B cell (primary cell): Measurements from ENCODE around the gene IGSF9B. TPM values are rescaled to one million over a fixed set of nuclear protein-coding genes. Genes with fewer than 3 reads are reported as not detected.

Source experiments
- ATAC-seq: fragments of 200-7000 bp; cut with Tn5 transposase; one replicate; pipeline ENCODE4 v1.10.0; 2021; ENCODE audit warnings: low read depth, mild to moderate bottlenecking, moderate number of reproducible peaks, moderate library complexity
- CTCF ChIA-PET: fragments of 350-600 bp; sonication (Branson Sonifier 250); formaldehyde crosslinking; loops from one replicate; lab custom pipeline; 2021; ENCODE audit warnings: antibody characterized with exemption, inconsistent platforms; lab: Charles Lee
- POLR2A ChIA-PET: fragments of 350-600 bp; sonication (Branson Sonifier 250); formaldehyde crosslinking; loops from one replicate; lab custom pipeline; 2021; ENCODE audit warnings: antibody characterized with exemption; lab: Charles Lee
- DNase-seq: peaks from one replicate; pipeline ENCODE4 v3.0.0; 2013
- H2AFZ ChIP-seq: 2 replicates; pipeline ENCODE4 v1.6.1; 2012; ENCODE audit warnings: mild to moderate bottlenecking, low read depth, low read length; ENCODE audit not compliant: insufficient read depth, poor library complexity, severe bottlenecking
- H3K27ac ChIP-seq, 2 donors: 1 replicate in 1 of 2; 2 replicates in 1 of 2; pipeline ENCODE4 v1.5.1; 2012 to 2013; ENCODE audit warnings: low read length in 2 of 2, mild to moderate bottlenecking in 2 of 2, moderate library complexity in 1 of 2
- H3K27me3 ChIP-seq, 4 experiments: fragments of 200-600 bp in 1 of 4; sonication (generic) in 1 of 4; replicated peaks in 1 of 4; 1 replicate in 2 of 4; 2 replicates in 2 of 4; pipeline versions ENCODE4 v1.6.1 to v1.7.0; 2013 to 2016; ENCODE audit warnings: low read length in 3 of 4, mild to moderate bottlenecking in 2 of 4, mixed read lengths in 1 of 4, moderate library complexity in 1 of 4; ENCODE audit not compliant: insufficient read depth in 4 of 4, control insufficient read depth in 3 of 4; ENCODE audit errors: control extremely low read depth in 1 of 4
- H3K36me3 ChIP-seq, 2 experiments: replicated peaks in 1 of 2; 1 replicate in 1 of 2; 2 replicates in 1 of 2; pipeline versions ENCODE4 v1.6.1 to v1.7.1; 2013; ENCODE audit warnings: low read length in 1 of 2; ENCODE audit not compliant: insufficient read depth in 2 of 2, control insufficient read depth in 1 of 2; ENCODE audit errors: control extremely low read depth in 1 of 2, extremely low read depth in 1 of 2
- H3K4me1 ChIP-seq, 2 donors: fragments of 200-600 bp in 1 of 2; sonication (generic) in 1 of 2; 1 replicate in 1 of 2; 2 replicates in 1 of 2; pipeline versions ENCODE4 v1.5.1 to v1.6.1; 2013 to 2017; ENCODE audit warnings: low read length in 2 of 2; ENCODE audit not compliant: control insufficient read depth in 2 of 2, insufficient read depth in 2 of 2
- H3K4me2 ChIP-seq: replicated peaks from 2 replicates; pipeline ENCODE3; 2012; ENCODE audit warnings: mild to moderate bottlenecking, low read depth, low read length; ENCODE audit not compliant: poor library complexity, severe bottlenecking
- H3K4me3 ChIP-seq, 5 experiments: fragments of 200-600 bp in 1 of 5; sonication (generic) in 1 of 5; 1 replicate in 3 of 5; 2 replicates in 2 of 5; pipeline versions ENCODE4 v1.5.1 to v1.7.0; 2011 to 2016; ENCODE audit warnings: low read length in 4 of 5, mild to moderate bottlenecking in 4 of 5, low read depth in 2 of 5, control low read depth in 1 of 5, moderate library complexity in 1 of 5; ENCODE audit not compliant: insufficient read depth in 1 of 5; ENCODE audit errors: control extremely low read depth in 1 of 5, extremely low read depth in 1 of 5
- H3K79me2 ChIP-seq: fragments of 200-600 bp; sonication (generic); one replicate; pipeline ENCODE4 v1.6.0; 2016; ENCODE audit warnings: low read length; ENCODE audit not compliant: control insufficient read depth, insufficient read depth
- H3K9ac ChIP-seq: fragments of 200-600 bp; sonication (generic); 2 replicates; pipeline ENCODE4 v1.6.1; 2017; ENCODE audit warnings: mild to moderate bottlenecking, low read length, moderate library complexity
- H3K9me3 ChIP-seq, 3 donors: one replicate each; pipeline versions ENCODE4 v1.6.1 to v1.7.1; 2013; ENCODE audit warnings: low read length in 2 of 3; ENCODE audit not compliant: control insufficient read depth in 2 of 3, insufficient read depth in 1 of 3; ENCODE audit errors: control extremely low read depth in 1 of 3
- H4K20me1 ChIP-seq: 2 replicates; pipeline ENCODE4 v1.6.0; 2012; ENCODE audit warnings: mild to moderate bottlenecking, low read length; ENCODE audit not compliant: insufficient read depth, control insufficient read depth, poor library complexity, severe bottlenecking
- H3K27ac Mint-ChIP-seq: one replicate; pipeline ENCODE4 v1.8.0; 2021; ENCODE audit warnings: mixed read lengths
- H3K27me3 Mint-ChIP-seq: one replicate; pipeline ENCODE4 v1.8.0; 2021; ENCODE audit warnings: mixed read lengths
- H3K4me1 Mint-ChIP-seq: one replicate; pipeline ENCODE4 v1.8.0; 2021; ENCODE audit warnings: mixed read lengths
- H3K4me3 Mint-ChIP-seq: one replicate; pipeline ENCODE4 v1.8.0; 2021; ENCODE audit warnings: mixed read lengths
- H3K9me3 Mint-ChIP-seq: one replicate; pipeline ENCODE4 v1.8.0; 2022; ENCODE audit warnings: mixed read lengths; ENCODE audit not compliant: insufficient read depth
- EZH2 ChIP-seq: IDR thresholded peaks from 2 replicates; pipeline ENCODE4 v1.6.1; 2012; ENCODE audit warnings: borderline replicate concordance, low read depth, mild to moderate bottlenecking, moderate library complexity, low read length; ENCODE audit not compliant: insufficient read depth, poor library complexity, severe bottlenecking
- WGBS: methylation state at CpG from one replicate; pipeline ENCODE4 v1.1.5; 2013; ENCODE audit warnings: missing lambda C conversion rate; ENCODE audit not compliant: insufficient coverage; 5-methylcytosine and 5-hydroxymethylcytosine counted together
- intact Hi-C: fragments of 100-400 bp; cut with micrococcal nuclease; formaldehyde crosslinking; loops from one replicate; pipeline ENCODE4 v1.10.0; 2022
- polyA plus RNA-seq: library from polyadenylated mRNA; depleted of rRNA; stranded (reverse); fragments of >200 nt; gene quantifications from 2 replicates; pipeline ENCODE4 v1.2.3, GENCODE V29; 2012
- total RNA-seq, 2 donors: library from RNA; stranded (reverse); fragments of 120-200 nt in 1 of 2; gene quantifications; 1 replicate in 1 of 2; 2 replicates in 1 of 2; pipeline versions ENCODE4 v1.2.3 to v1.2.4, GENCODE V29; 2013 to 2022
- TF ChIP-seq, protein P1 (sequence below): fragments of 200-600 bp; IDR thresholded peaks from one replicate; pipeline ENCODE4 v1.8.0; 2022; ENCODE audit warnings: antibody characterized with exemption, mild to moderate bottlenecking

The IGSF9B gene
- total and polyA plus RNA-seq, 2 donors (not counting 1 experiment from before 2014, with no cell fraction given) = 0.15 to 0.37 TPM

DNA sequence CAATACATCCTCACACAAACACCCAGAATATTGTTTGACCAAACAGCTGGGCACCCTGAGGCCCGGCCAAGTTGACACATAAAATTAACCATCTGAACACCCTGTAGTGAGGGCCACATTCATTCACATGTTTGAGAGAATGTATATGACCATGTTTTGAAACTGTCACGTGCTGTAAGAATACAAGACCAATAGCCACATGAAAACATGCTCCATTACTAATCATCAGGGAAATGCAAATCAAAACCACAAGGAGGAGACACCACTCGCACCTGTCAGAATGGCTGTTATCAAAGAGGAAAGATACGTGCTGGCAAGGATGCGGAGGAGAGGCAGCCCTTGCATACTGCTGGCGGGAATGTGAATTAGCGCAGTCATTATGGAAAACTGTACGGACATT, 38.3 kb upstream of the IGSF9B start:
- no peak overlapping the region for H3K27ac ChIP-seq
- Mint-ChIP-seq H3K27me3 (peaks cover 15% of the 10 kb centered on the region), H3K4me1 (peaks cover 7% of the 10 kb centered on the region), H3K4me3 (no peak overlapping the region), H3K27ac (no peak overlapping the region), H3K9me3 (no peaks in the 10 kb centered on the region)
- TF ChIP-seq, protein P1, sequence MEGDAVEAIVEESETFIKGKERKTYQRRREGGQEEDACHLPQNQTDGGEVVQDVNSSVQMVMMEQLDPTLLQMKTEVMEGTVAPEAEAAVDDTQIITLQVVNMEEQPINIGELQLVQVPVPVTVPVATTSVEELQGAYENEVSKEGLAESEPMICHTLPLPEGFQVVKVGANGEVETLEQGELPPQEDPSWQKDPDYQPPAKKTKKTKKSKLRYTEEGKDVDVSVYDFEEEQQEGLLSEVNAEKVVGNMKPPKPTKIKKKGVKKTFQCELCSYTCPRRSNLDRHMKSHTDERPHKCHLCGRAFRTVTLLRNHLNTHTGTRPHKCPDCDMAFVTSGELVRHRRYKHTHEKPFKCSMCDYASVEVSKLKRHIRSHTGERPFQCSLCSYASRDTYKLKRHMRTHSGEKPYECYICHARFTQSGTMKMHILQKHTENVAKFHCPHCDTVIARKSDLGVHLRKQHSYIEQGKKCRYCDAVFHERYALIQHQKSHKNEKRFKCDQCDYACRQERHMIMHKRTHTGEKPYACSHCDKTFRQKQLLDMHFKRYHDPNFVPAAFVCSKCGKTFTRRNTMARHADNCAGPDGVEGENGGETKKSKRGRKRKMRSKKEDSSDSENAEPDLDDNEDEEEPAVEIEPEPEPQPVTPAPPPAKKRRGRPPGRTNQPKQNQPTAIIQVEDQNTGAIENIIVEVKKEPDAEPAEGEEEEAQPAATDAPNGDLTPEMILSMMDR = no peak
- TF ChIP-seq EZH2 = no peak
- no peak overlapping the region for H2AFZ ChIP-seq
- ATAC-seq (no peak), DNase-seq (no peak)
- no peak overlapping the region for H3K9ac ChIP-seq
- H3K4me3 ChIP-seq = no peak overlapping the region
- ChIA-PET POLR2A (no interaction called here), CTCF (no interaction called here)
- H4K20me1 ChIP-seq = no peaks in the 10 kb centered on the region
- 73% methylated on average over 4 of the region's 8 CpGs for WGBS
- no peak overlapping the region for H3K4me2 ChIP-seq
- intact Hi-C loops = no loop called here
- H3K9me3 ChIP-seq = peaks cover 0 to 5% (median 0%) of the 10 kb centered on the region in 3 donors
- no peaks in the 10 kb centered on the region for H3K4me1 ChIP-seq
- no peaks in the 10 kb centered on the region for H3K79me2 ChIP-seq
- no peaks in the 10 kb centered on the region for H3K27me3 ChIP-seq
- H3K36me3 ChIP-seq = no peaks in the 10 kb centered on the region

DNA sequence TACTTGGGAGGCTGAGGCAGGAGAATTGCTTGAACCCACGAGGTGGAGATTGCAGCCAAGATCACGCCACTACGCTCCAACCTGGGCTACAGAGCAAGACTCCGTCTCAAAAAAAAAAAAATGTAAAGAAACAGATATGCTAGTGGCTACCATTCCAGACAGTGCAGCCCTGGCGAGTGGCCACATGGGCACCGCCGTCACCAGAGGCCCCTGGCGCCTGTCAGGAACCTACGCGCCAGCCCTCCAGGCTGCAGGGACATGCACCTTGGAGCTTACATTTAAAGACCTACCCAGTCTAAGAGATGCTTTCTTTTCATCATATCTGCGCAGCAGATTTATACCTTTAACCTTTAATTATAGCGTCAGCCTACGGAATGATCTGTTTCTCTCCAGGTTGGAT, 37.2 kb upstream of the IGSF9B start:
- CTCF ChIA-PET = no interaction called here

More for the DNA sequence above, 37.2 kb upstream of the IGSF9B start:
- intact Hi-C loops = no loop called here
- Histone ChIP-seq H3K9me3 (peaks cover 0 to 5% (median 0%) of the 10 kb centered on the region in 3 donors), H3K27me3 (no peaks in the 10 kb centered on the region), H3K4me2 (no peak overlapping the region), H3K27ac (no peak overlapping the region), H3K9ac (no peak overlapping the region), H3K4me1 (no peaks in the 10 kb centered on the region), H3K36me3 (no peaks in the 10 kb centered on the region), H4K20me1 (no peaks in the 10 kb centered on the region), H2AFZ (no peak overlapping the region), H3K79me2 (no peaks in the 10 kb centered on the region), H3K4me3 (no peak overlapping the region)
- Mint-ChIP-seq H3K4me1 (peaks cover 7% of the 10 kb centered on the region), H3K27ac (no peak overlapping the region), H3K27me3 (peaks cover 15% of the 10 kb centered on the region), H3K4me3 (no peak overlapping the region), H3K9me3 (no peaks in the 10 kb centered on the region)
- 96% methylated on average over 10 of the region's 13 CpGs for WGBS
- POLR2A ChIA-PET = no interaction called here
- DNase-seq (no peak), ATAC-seq (no peak)
- TF ChIP-seq, protein P1 = no peak
- TF ChIP-seq EZH2 = no peak
